ENCODE measurements around the gene RFC4.

- TF ChIP-seq CTCF (IDR thresholded peaks at IDR 0.05; ENCODE audit: poor library complexity) (no peak), EZH2phosphoT487 (IDR thresholded peaks at IDR 0.05; ENCODE audit: low read depth, severe bottlenecking, unreplicated experiment) (no peak), EZH2 (IDR thresholded peaks at IDR 0.05; ENCODE audit: borderline replicate concordance) (no peak)
Measured at GRCh38 chr3:186798239-186798874, 7.9 kb downstream of the RFC4 start.
